GM18861 (cell line): ENCODE measurements around the gene MSANTD1.
A peak's percentile ranks its signal among the peaks of the same experiment; 100 is the strongest.

ENCODE experiments used
- ATAC-seq: cut with Tn5 transposase; IDR thresholded peaks from one replicate; pipeline ENCODE4 v1.9.1; 2021; ENCODE audit not compliant: unreplicated experiment

The MSANTD1 gene

GRCh38 chr4:3261411-3262207 is 12.7 kb downstream of the MSANTD1 start:
- no peak for ATAC-seq

GRCh38 chr4:3262208-3263052 is 13.5 kb downstream of the MSANTD1 start:
- ATAC-seq: no peak

- no peak for ATAC-seq
These were observed 14.3 kb downstream of the MSANTD1 start for GRCh38 chr4:3263053-3263875.

GRCh38 chr4:3263876-3264193 is 14.9 kb downstream of the MSANTD1 start:
- ATAC-seq: no peak

GRCh38 chr4:3266076-3266475 is 17.1 kb downstream of the MSANTD1 start:
- no peak for ATAC-seq

GRCh38 chr4:3267576-3268394 is 18.8 kb downstream of the MSANTD1 start:
- ATAC-seq: no peak

GRCh38 chr4:3268395-3269104 is 19.6 kb downstream of the MSANTD1 start:
- ATAC-seq: no peak

- ATAC-seq: no peak
These were observed 20.4 kb downstream of the MSANTD1 start for GRCh38 chr4:3269105-3269927.

- ATAC-seq: no peak
These were observed 21.1 kb downstream of the MSANTD1 start for GRCh38 chr4:3269991-3270611.

GRCh38 chr4:3271131-3271530 is 22.2 kb downstream of the MSANTD1 start:
- no peak for ATAC-seq

- ATAC-seq: no peak
These were observed 28.0 kb downstream of the MSANTD1 start for GRCh38 chr4:3276986-3277385.

GRCh38 chr4:3280466-3280865 is 31.5 kb downstream of the MSANTD1 start:
- no peak for ATAC-seq

GRCh38 chr4:3283483-3283882 is 34.5 kb downstream of the MSANTD1 start:
- ATAC-seq: no peak

- no peak for ATAC-seq
These were observed 35.0 kb downstream of the MSANTD1 start for GRCh38 chr4:3283916-3284315.

GRCh38 chr4:3284734-3285557 is 36.0 kb downstream of the MSANTD1 start:
- no peak for ATAC-seq

- ATAC-seq: peak; percentile 10
These were observed 36.8 kb downstream of the MSANTD1 start for GRCh38 chr4:3285558-3286334.
